Activated CD8-positive, alpha-beta T cell treated with anti-CD3 and anti-CD28 coated beads for 36 hours (primary cell): ENCODE measurements around the gene PRIMPOL. TPM values are rescaled to one million over a fixed set of nuclear protein-coding genes. Genes with fewer than 3 reads are reported as not detected.

Experiments used
- ATAC-seq: fragments of 200-7000 bp; cut with Tn5 transposase; one replicate; pipeline ENCODE4 v1.10.0; 2021; ENCODE audit warnings: mild to moderate bottlenecking, moderate library complexity
- CTCF ChIA-PET: fragments of 350-600 bp; sonication (Branson Sonifier 250); formaldehyde crosslinking; loops from one replicate; lab custom pipeline; 2021; ENCODE audit warnings: antibody characterized with exemption; lab: Charles Lee
- POLR2A ChIA-PET: fragments of 350-600 bp; sonication (Branson Sonifier 250); formaldehyde crosslinking; loops from one replicate; lab custom pipeline; 2021; ENCODE audit warnings: antibody characterized with exemption; lab: Charles Lee
- DNase-seq: peaks from one replicate; pipeline ENCODE4 v3.0.0-alpha.2; 2020
- H3K27ac Mint-ChIP-seq: one replicate; pipeline ENCODE4 v1.8.0; 2021; ENCODE audit warnings: mild to moderate bottlenecking, mixed read lengths
- H3K27me3 Mint-ChIP-seq: one replicate; pipeline ENCODE4 v1.8.0; 2021; ENCODE audit warnings: mixed read lengths
- H3K36me3 Mint-ChIP-seq: one replicate; pipeline ENCODE4 v1.8.0; 2021; ENCODE audit warnings: low read depth, mixed read lengths
- H3K4me1 Mint-ChIP-seq: one replicate; pipeline ENCODE4 v1.8.0; 2021; ENCODE audit warnings: low read depth, mixed read lengths
- H3K4me3 Mint-ChIP-seq: one replicate; pipeline ENCODE4 v1.8.0; 2021; ENCODE audit warnings: mild to moderate bottlenecking, moderate library complexity, mixed read lengths
- H3K9me3 Mint-ChIP-seq: one replicate; pipeline ENCODE4 v1.8.0; 2021; ENCODE audit warnings: mixed read lengths
- intact Hi-C: fragments of 100-400 bp; cut with micrococcal nuclease; formaldehyde crosslinking; loops from one replicate; pipeline ENCODE4 v1.10.0; 2022
- total RNA-seq, 2 experiments: library from RNA; stranded (reverse); gene quantifications; one replicate each; pipeline ENCODE4 v1.2.3, GENCODE V29; 2021
- TF ChIP-seq, protein P1 (sequence below): fragments of 200-600 bp; IDR thresholded peaks from one replicate; pipeline ENCODE4 v1.8.0; 2022; ENCODE audit warnings: antibody characterized with exemption, mild to moderate bottlenecking

Gene PRIMPOL
- total RNA-seq, 2 experiments from 2014 or later: 16.9 to 17.3 TPM

DNA sequence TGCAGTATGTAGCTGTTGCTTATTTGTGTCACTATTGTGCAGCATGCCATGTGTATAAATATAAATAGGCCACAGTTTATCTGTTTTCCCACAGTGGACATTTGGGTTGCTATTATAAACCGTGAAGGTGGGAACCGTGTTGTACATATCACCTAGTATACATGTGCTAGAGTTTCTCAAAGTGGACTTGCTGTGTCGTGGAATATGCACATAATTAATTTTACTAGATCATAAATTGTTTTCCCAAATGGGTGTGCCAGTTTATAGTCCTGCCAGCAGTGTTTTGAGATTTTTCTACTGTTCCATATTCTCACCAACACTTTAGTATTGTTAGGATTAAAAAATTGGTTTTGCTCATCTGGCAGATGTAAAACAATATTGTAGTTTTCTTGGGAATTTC is 38.5 kb downstream of the PRIMPOL start:
- ChIA-PET CTCF (no interaction called here), POLR2A (no interaction called here)
- ATAC-seq (no peak), DNase-seq (no peak)
- Mint-ChIP-seq H3K36me3 (peaks cover 18% of the 10 kb centered on the region), H3K4me1 (peaks cover 9% of the 10 kb centered on the region), H3K27me3 (no peaks in the 10 kb centered on the region), H3K27ac (no peak overlapping the region), H3K4me3 (no peak overlapping the region), H3K9me3 (no peaks in the 10 kb centered on the region)
- TF ChIP-seq, protein P1, sequence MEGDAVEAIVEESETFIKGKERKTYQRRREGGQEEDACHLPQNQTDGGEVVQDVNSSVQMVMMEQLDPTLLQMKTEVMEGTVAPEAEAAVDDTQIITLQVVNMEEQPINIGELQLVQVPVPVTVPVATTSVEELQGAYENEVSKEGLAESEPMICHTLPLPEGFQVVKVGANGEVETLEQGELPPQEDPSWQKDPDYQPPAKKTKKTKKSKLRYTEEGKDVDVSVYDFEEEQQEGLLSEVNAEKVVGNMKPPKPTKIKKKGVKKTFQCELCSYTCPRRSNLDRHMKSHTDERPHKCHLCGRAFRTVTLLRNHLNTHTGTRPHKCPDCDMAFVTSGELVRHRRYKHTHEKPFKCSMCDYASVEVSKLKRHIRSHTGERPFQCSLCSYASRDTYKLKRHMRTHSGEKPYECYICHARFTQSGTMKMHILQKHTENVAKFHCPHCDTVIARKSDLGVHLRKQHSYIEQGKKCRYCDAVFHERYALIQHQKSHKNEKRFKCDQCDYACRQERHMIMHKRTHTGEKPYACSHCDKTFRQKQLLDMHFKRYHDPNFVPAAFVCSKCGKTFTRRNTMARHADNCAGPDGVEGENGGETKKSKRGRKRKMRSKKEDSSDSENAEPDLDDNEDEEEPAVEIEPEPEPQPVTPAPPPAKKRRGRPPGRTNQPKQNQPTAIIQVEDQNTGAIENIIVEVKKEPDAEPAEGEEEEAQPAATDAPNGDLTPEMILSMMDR: no peak
- intact Hi-C loops: no loop called here

DNA sequence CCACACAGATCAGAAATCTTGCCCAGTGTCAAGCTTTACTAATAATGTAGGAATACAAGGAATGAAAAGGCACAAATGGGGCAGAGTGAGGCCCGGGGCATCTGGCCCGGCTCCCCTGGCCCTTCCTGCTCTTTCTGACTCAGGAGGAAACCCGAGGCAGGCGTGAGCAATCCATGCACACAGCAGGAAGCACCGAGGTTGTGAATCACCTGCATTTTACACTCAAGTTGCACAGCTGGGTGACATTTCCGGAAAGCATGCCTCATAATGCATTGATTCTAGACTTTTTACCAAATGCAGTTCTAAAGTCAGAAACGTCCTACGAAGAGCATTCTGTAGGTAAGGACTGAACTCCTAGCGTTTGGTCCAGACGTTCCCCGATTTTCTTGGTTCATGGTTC is 38.9 kb downstream of the PRIMPOL start:
- ChIA-PET CTCF (no interaction called here), POLR2A (interaction anchor here (1.4 kb wide), 1 partner anchor 45 kb away, joined by 3 read pairs; no protein-coding TSS in a partner anchor)
- Mint-ChIP-seq H3K36me3 (peaks cover 18% of the 10 kb centered on the region), H3K4me1 (peaks cover 9% of the 10 kb centered on the region), H3K27ac (no peak overlapping the region), H3K27me3 (no peaks in the 10 kb centered on the region), H3K9me3 (no peaks in the 10 kb centered on the region), H3K4me3 (no peak overlapping the region)
- DNase-seq (peak; percentile 54), ATAC-seq (peak; percentile 76)
- TF ChIP-seq, protein P1: no peak
- intact Hi-C loops: no loop called here

DNA sequence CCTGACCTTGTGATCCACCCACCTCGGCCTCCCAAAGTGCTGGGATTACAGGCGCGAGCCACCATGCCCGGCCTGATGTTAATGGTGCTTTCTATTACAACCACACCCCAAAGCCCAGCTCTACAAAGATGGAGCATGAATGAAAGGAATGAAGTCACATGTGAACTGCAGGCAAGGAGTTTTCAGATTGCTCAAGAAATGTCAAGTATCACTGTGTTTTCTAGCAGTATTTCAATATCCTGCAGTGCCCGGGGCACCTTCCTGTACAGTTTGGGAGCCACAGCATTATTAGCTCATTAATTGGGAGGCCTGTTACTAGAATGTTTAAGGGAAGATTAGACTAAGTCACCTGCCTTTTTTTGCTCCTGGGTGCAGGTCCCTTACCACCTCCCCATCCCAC is 40.1 kb downstream of the PRIMPOL start:
- H3K4me3 Mint-ChIP-seq: no peak overlapping the region
- no peaks in the 10 kb centered on the region for H3K27me3 Mint-ChIP-seq

DNA sequence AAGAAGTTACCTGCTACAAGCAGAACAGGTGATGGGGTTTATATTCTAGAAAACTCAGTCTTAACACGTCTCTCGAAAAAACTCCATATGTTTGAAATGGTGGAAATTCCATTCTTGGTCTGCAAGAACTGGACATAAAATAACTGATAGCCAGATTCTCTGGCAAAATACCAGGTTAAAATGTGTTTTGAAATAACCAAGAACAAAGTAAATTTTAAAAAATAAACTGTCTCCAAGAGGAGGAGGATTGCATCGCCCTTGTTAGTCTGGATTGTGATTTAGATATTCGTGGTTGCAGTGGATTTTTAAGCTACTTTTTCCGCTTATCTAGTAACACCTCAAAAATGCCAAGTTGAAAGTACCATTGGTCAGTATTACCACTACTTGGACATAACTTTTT is 43.5 kb downstream of the PRIMPOL start:
- POLR2A ChIA-PET: no interaction called here
- intact Hi-C loops: no loop called here
- peaks cover 41% of the 10 kb centered on the region for H3K36me3 Mint-ChIP-seq
- no peak for DNase-seq
- H3K27me3 Mint-ChIP-seq: no peaks in the 10 kb centered on the region
- H3K4me3 Mint-ChIP-seq: no peak overlapping the region
- CTCF ChIA-PET: no interaction called here
- peaks cover 6% of the 10 kb centered on the region for H3K4me1 Mint-ChIP-seq
- no peak for ATAC-seq
- H3K27ac Mint-ChIP-seq: no peak overlapping the region
- TF ChIP-seq, protein P1: no peak
- no peaks in the 10 kb centered on the region for H3K9me3 Mint-ChIP-seq

More for the DNA sequence above, 40.1 kb downstream of the PRIMPOL start:
- ATAC-seq (no peak), DNase-seq (no peak)
- TF ChIP-seq, protein P1: no peak
- peaks cover 6% of the 10 kb centered on the region for H3K4me1 Mint-ChIP-seq
- POLR2A ChIA-PET: interaction anchor here (1.4 kb wide), 1 partner anchor 43 kb away, joined by 3 read pairs; no protein-coding TSS in a partner anchor
- no peak overlapping the region for H3K27ac Mint-ChIP-seq
- intact Hi-C loops: no loop called here
- no peaks in the 10 kb centered on the region for H3K9me3 Mint-ChIP-seq
- CTCF ChIA-PET: no interaction called here
- peaks cover 22% of the 10 kb centered on the region for H3K36me3 Mint-ChIP-seq

DNA sequence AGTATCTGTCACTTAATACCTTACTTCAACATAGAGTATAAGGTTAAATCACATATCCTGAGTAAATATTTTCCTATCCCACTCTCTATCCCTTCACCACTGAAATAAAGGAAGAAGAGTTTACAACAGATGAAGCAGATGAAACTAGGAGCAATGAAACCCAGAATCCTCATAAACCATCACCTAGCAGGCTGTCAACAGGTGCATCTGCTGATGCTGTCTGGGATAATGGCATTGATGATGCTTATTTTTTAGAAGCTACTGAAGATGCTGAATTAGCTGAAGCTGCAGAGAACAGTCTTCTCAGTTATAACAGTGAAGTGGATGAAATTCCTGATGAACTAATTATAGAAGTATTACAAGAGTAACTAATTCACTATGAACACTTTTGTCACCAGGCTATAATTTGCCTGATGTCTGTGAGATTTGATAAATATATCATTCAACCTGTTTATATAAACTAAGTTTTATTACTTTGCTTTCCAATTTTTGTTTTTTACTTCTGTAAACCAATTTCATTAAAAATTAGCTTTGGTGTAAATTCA is 44.9 kb downstream of the PRIMPOL start:
- peaks cover 40% of the 10 kb centered on the region for H3K36me3 Mint-ChIP-seq
- DNase-seq (no peak), ATAC-seq (no peak)
- no peaks in the 10 kb centered on the region for H3K27me3 Mint-ChIP-seq
- H3K27ac Mint-ChIP-seq: no peak overlapping the region
- POLR2A ChIA-PET: interaction anchor here (0.9 to 1.2 kb wide), 2 partner anchors 9 to 39 kb away, joined by 4 read pairs; no protein-coding TSS in a partner anchor
- no peak overlapping the region for H3K4me3 Mint-ChIP-seq
- CTCF ChIA-PET: no interaction called here
- no peaks in the 10 kb centered on the region for H3K9me3 Mint-ChIP-seq
- TF ChIP-seq, protein P1: no peak
- no peaks in the 10 kb centered on the region for H3K4me1 Mint-ChIP-seq
- intact Hi-C loops: no loop called here
